Thyroid gland (tissue), 4 donors: ENCODE measurements around the gene PLAAT3.

Experiments
- POLR2A ChIP-seq, 2 donors: fragments of 450-650 bp; IDR thresholded peaks; one replicate each; pipeline ENCODE4 v1.6.1; 2017; ENCODE audit warnings: antibody characterized with exemption in 2 of 2, mild to moderate bottlenecking in 2 of 2, moderate library complexity in 1 of 2
- TF ChIP-seq, protein P1 (sequence below), 6 experiments: fragments of 200-600 bp in 3 of 6; fragments of 450-650 bp in 3 of 6; sonication (generic) in 3 of 6; IDR thresholded peaks; one replicate each; pipeline ENCODE4 v1.5.1; 2016 to 2019; ENCODE audit warnings: antibody characterized with exemption in 6 of 6, mild to moderate bottlenecking in 2 of 6, inconsistent platforms in 1 of 6, moderate library complexity in 1 of 6

DNA sequence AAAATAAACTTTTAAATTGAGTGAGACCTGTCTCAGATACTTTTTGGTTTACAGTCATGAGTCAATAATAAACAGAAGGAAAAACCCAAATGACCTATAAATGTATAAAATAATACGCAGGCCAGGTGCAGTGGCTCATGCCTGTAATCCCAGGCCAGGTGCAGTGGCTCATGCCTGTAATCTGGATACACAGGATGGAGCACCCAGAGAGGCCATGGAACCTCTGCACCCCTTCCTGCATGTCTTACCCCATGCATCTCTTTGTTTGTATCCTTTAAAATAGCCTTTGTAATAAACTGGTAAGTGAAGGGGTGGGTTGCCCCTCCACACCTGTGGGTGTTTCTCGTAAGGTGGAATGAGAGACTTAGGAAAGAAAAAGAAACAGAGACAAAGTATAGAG, 86.6 kb downstream of the PLAAT3 start:
- TF ChIP-seq, protein P1, sequence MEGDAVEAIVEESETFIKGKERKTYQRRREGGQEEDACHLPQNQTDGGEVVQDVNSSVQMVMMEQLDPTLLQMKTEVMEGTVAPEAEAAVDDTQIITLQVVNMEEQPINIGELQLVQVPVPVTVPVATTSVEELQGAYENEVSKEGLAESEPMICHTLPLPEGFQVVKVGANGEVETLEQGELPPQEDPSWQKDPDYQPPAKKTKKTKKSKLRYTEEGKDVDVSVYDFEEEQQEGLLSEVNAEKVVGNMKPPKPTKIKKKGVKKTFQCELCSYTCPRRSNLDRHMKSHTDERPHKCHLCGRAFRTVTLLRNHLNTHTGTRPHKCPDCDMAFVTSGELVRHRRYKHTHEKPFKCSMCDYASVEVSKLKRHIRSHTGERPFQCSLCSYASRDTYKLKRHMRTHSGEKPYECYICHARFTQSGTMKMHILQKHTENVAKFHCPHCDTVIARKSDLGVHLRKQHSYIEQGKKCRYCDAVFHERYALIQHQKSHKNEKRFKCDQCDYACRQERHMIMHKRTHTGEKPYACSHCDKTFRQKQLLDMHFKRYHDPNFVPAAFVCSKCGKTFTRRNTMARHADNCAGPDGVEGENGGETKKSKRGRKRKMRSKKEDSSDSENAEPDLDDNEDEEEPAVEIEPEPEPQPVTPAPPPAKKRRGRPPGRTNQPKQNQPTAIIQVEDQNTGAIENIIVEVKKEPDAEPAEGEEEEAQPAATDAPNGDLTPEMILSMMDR (IDR thresholded peaks at IDR 0.05), result no peak
- no peak for TF ChIP-seq POLR2A (IDR thresholded peaks at IDR 0.05)
